Measurements from ENCODE around the gene EML3.
"Not testable (repeated sequence)": the region's sequence is repeated elsewhere in the genome, so short reads cannot be mapped to it uniquely, and the experiment has no call there.

Gene EML3

DNA sequence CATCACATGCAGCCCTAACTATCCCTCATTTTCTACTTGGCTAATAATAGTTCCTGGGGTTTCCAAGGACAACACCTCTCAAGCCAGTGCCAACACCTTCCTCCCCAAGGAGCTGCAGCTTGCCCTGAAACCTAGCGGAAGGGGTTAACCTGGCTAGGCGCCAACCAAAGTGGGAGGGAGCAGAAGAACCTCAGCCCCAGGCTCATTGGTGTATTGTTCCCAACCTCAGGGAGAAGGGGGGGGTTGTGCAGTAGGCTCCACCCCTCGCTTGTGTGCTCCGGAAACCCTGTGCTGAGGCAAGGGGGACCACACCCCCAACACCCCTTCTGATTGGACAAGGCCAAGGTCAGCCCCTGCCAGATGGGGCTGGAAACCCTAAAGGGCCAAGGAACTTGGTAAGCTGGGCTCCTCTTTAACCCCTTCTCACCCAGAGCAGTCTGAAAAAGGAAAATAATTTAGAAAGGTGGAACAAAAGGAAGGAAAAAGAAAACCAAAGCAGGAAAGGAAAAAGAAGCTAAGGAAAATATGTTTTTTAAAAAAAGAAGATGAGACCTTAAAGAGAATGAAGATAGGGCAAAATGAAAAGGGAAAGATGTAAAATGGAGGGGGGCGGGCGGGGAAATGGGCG, 13.4 kb downstream of the EML3 start:
- DNase-seq = peak; percentile 95

DNA sequence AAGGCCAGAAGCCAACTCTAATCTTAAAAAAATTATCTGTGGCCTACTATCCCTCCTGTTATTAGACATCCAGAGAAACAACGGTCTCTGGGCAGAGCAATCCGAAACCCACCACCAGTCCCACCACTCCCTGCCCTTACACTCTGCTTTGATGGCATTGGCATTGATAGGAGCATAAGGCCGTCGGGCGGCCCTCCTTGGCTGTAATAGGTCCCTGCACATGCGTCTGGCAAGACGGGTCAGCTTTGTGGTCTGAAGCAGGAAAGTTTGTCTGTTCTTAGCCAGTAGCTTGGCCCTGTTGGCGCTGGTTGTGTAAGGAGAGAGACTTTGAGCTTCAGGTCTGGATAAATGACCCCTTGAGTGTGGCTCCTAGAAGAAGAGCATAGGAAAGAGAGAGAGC, 17.5 kb downstream of the EML3 start:
- DNase-seq = no peak

- no peak for DNase-seq
These were observed 19.0 kb downstream of the EML3 start for GRCh38 chr11:62593434-62594044.

- DNase-seq = no peak
These were observed 19.6 kb downstream of the EML3 start for GRCh38 chr11:62592989-62593421.

DNA sequence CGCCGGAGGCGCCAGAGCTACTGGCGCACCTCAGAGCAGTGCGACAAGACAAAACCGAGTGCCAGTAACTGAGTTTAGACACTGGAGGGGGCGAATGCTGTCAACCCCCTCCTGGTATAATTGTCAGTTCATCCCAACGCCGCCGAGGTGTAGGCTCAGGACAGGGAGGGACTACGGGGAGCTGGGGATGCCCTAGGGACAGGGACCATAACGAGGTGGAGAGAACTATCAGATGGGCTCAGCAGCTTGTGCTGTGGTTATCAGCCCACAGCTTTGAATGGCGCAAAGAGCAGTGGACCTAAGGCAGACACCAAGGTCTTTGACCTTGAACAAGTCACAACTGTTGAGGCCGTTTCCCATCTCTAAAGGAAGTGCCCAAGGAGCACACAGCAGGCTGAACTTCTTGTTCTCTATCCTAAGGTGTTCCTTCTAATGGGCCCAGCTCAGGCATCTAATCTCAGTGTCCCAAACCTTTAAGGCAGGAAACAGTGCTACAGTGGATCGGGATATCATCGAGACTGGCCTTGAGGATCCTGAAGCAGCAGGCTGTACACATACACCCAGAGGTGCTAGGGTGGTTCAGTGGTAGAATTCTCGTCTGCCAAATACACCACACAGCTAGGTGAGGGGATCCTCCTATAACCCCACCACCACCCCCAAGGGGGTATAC, 20.3 kb downstream of the EML3 start:
- DNase-seq = no peak

DNA sequence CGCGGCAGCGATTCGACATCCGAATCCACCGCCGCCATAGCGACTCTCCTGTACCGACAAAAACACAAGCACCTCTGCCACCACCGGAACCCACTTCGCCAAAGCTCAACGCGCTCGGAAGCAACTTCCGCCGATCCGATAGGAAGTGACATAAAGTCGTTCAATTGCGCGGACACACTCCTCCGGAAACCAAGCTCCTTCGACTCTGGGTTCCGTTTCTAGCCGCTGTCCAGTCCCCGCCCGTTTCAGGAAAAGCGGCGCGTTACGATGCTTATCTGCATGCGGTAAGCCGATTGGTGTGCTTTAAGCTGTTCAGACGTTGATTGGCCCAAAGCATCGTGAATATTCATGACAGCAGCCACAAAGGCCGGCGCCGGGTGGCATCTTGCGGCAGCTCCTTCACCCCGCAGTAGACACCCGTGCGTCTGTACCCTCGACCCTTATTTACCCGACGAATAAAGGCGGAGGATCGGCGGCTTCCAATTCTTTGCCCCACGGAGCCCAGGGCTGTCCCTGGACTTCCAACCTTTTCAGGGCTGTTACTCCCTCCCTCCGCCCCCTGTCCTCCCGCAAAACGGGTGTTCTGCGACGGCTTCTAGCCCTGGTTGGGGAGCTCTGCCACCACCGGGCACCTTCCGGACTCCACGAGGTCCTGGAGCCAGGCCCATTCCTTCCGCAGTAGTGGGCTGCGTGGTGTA, 21.0 kb downstream of the EML3 start, which contains the start of gene TUT1:
Gene TUT1 (minus strand): TSS at position 76 of the 698 bp plus-strand sequence. CDS start 38 bp downstream, at position 38.
- peak; percentile 99 for DNase-seq

GRCh38 chr11:62588966-62589637, 23.5 kb downstream of the EML3 start:
- no peak for DNase-seq

GRCh38 chr11:62585356-62585755, 27.2 kb downstream of the EML3 start:
- not testable (repeated sequence) for DNase-seq

DNA sequence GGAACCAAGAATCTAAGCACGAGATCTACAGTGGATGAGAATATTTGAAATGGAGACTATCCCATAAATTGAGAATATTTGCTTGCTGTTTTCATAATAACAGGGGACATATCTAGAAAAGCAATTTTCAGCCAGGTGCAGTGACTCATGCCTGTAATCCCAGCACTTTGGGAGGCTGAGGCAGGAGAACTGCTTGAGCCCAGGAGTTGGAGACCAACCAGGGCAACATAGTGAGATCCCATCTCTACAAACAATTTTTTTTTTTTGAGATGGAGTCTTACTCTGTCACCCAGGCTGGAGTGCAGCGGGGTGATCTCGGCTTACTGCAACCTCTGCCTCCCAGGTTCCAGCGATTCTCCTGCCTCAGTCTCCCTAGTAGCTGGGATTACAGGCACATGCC, 30.8 kb downstream of the EML3 start:
- not testable (repeated sequence) for DNase-seq

GRCh38 chr11:62580959-62581715, 31.4 kb downstream of the EML3 start:
- no peak for DNase-seq

GRCh38 chr11:62579252-62579651, 33.3 kb downstream of the EML3 start:
- DNase-seq = no peak

DNA sequence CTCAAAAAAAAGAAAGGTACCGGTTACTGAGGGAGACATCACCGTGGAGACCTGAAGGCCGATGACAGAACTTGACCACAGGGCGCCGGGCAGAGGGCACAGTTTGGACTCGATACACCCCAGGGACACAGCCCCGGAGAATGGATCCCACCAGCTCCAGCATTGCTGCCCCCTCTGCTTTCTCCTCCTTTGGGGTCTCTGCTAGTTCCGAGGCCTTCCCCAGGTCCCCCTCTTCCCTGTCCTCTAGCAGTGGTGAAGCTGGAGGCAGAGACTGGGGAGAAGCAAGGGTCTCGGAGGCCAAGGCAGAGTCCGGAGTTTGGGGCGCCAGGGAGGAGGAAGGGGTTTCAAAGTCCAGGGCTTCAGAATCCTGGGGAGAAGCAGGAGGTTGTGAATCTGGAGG, 34.0 kb downstream of the EML3 start:
- no peak for DNase-seq

DNA sequence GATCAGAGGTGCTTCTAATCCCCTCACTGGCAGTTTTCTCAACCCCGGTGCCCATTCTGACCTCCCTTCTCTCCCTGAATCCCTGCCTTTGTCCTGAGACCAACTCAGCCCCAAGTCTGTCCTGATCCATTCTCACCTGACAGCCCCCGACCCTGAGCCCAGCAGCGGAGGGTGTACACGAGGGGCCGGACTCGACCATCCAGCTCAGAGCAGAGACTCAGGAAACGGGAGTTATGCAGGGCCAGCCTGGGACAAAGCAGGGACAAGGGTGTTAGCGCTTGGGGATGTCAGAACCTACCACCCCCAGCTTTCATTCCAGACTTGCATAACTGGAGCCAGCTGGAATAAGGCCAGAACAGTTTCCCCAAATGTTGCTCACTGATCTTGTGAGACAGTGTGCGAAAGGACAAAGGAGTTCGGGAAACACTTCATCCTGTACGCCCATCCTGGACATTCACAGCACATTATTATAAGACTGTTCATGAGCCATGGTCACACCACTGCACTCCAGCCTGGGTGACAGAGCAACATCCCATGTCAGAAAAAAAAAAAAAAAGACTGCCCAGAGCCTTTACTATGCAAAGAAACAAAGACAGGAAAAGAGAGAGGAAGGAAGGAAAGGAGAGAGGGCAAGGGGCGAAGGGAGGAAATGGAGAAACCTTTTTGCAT, 35.4 kb downstream of the EML3 start:
- DNase-seq = no peak

GRCh38 chr11:62575837-62576236, 36.7 kb downstream of the EML3 start:
- no peak for DNase-seq

DNA sequence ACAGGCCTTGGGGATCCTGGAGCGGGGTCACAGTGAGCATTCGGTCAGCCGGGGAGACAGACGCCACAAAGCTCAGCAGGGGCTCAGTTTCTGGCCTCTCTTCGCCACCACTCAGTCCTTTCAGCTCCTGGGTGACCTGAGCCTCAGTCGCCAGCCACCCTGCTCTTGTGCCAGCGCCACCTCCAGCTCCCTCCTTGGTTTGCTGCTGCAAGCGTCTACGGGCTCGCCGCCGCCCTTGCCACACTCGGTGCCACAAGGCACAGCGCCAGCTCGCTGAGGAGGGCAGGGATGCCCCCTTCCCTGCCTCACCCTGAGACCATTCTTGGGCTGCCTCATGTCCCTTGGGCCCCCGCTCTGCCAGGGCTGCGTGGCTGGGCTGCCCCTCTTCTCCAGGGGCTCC, 37.4 kb downstream of the EML3 start:
- DNase-seq = no peak

DNA sequence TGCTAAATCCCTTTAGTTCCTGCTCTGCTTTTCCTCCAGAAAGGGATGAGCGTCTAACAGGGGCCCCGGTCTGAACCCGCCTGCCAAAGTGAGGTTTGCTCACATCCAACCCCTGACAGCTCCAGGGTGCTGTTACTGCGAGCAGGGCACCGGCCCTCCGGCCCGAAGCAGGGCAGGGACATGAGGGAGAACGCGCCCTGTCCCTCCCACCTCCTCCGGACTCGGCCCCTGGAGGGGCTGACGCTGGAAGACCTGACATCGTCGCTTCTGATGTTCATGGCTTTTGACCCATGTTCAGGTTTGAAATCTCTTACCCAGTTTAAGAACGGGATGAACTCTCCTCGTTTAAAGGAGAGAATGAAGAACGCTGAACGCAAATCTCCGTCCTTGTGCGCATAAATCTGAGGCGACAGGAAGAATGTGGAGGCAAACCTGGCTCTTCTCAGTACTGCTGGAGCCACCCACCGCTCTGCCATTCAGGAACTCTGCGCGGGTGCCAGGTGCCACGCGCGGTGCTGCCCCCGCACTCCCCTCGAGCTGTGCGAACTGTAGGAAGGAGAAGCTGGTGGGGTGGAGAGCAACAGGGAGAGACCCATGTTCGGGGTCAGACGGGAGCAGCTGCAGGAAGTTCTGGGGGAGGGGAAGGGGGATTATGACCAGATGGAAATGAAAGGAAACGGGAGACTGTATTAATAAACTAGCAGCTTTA, 38.1 kb downstream of the EML3 start:
- no peak for DNase-seq

DNA sequence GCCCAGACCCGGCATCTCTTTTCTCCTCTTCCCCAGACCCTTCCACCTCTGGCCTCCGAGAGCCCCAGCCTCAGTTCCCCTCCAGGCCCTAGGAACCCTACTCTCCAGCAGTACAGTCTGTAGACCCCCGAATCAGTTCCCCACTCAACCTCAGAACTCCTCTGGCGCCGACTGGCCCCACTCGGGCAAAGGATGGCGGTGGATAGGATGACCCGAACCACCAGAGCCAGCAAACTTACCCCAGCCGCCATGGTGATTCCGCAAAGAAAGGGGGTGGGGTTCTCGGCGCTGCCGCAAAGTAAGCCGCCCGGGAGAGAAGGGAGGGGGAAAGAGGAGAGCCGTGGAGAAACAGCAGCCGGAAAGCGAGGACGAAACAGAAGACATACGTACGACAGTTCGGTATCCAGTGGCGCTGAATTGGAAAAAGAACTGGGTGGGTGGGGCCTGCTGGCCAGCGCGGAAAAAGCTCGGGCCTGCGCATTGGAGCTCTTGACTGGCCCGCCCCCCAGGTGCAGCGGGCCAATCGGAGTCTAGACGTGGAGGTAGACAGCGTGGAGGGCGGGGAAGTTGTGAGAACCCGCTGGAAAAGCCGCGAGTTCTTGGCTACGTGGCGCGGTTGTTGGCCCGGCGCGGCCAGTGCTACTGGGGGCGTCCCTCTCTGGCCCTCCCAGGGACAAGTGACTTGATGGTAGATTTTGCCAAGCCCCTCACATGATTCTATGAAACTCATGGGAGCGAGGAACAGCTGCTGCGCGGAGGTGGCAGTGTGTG, 38.8 kb downstream of the EML3 start, which contains the start of gene EEF1G:
Gene EEF1G (minus strand): TSS at position 300 of the 771 bp plus-strand sequence. CDS start 49 bp downstream, at position 251.
- DNase-seq = peak; percentile 100

GRCh38 chr11:62573006-62573591, 39.5 kb downstream of the EML3 start:
- no peak for DNase-seq

DNA sequence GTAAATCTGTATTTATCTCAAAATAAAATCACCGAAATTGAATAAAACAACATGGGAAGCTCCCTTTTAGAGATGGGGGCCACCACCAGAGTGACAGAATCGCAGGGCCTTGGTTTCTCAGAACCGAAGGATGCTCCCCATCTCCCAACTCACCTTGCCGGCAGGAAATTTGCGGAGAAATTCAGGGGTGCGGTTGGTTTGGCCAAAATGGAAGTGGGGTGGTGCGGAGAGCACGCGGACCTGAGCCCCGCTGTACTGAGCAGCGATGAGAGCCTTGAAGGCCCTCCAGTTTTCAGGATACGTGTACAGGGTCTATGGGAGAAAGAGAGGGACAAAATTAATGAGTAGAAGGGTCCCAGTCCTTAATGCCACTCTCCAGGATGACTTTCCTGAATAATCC, 40.1 kb downstream of the EML3 start:
- DNase-seq = no peak

DNA sequence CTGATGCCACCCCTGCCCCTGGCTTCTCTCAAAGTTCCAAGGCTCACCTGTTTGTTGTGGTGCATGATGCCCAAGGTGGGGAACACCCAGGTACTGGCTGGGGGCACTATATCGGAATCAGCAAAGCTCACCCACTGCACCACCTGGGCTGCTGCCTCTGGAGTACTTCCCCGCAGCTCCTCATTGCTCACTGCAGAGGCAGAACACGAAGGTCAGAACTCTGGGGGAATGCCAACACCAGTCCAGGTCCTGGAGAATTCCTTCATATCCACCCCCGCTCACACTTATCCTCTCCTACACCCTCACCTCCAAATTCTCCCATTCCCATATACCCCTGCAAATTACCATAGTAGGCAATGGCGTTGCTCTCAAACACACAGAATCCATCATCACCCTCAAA, 41.1 kb downstream of the EML3 start:
- not testable (repeated sequence) for DNase-seq

All from NCI-H446 treated with DMSO at 0.1 percent for 48 hours (cell line).